Smooth muscle cell (in vitro differentiated cells): ENCODE data around the gene EGFR. TPM values are rescaled to one million over a fixed set of nuclear protein-coding genes. Genes with fewer than 3 reads are reported as not detected.

Experiments
- DNase-seq: peaks from one replicate; lab custom pipeline; 2025; ENCODE audit not compliant: unreplicated experiment; lab: John Stamatoyannopoulos, UW
- H2AFZ ChIP-seq: fragments of 200-600 bp; sonication (generic); 2 replicates; pipeline ENCODE4 v1.6.0; 2016; ENCODE audit warnings: antibody characterized with exemption, low read depth, mild to moderate bottlenecking
- H3F3A ChIP-seq: fragments of 200-600 bp; sonication (generic); 2 replicates; pipeline ENCODE4 v1.6.0; 2017; ENCODE audit warnings: antibody characterized with exemption, low read depth
- H3K27ac ChIP-seq: fragments of 200-600 bp; sonication (generic); 2 replicates; pipeline ENCODE4 v1.5.1; 2016; ENCODE audit warnings: low read depth, mild to moderate bottlenecking
- H3K27me3 ChIP-seq: fragments of 200-600 bp; sonication (generic); 2 replicates; pipeline ENCODE4 v1.6.1; 2016; ENCODE audit warnings: low read depth, mild to moderate bottlenecking
- H3K36me3 ChIP-seq: fragments of 200-600 bp; sonication (generic); 2 replicates; pipeline ENCODE4 v1.5.1; 2016; ENCODE audit warnings: low read depth
- H3K4me1 ChIP-seq: fragments of 200-600 bp; sonication (generic); 2 replicates; pipeline ENCODE4 v1.5.1; 2016; ENCODE audit warnings: low read depth
- H3K4me2 ChIP-seq: fragments of 200-600 bp; sonication (generic); 2 replicates; pipeline ENCODE4 v1.6.0; 2016; ENCODE audit warnings: mild to moderate bottlenecking
- H3K4me3 ChIP-seq: fragments of 200-600 bp; sonication (generic); 2 replicates; pipeline ENCODE4 v1.5.1; 2016; ENCODE audit warnings: mild to moderate bottlenecking
- H3K79me2 ChIP-seq: fragments of 200-600 bp; sonication (generic); 2 replicates; pipeline ENCODE4 v1.6.0; 2016; ENCODE audit warnings: low read depth, mild to moderate bottlenecking
- H3K9ac ChIP-seq: fragments of 200-600 bp; sonication (generic); 2 replicates; pipeline ENCODE4 v1.6.0; 2016; ENCODE audit warnings: low read depth
- H3K9me3 ChIP-seq: fragments of 200-600 bp; sonication (generic); replicated peaks from 2 replicates; pipeline ENCODE4 v1.5.1; 2016; ENCODE audit warnings: low read depth
- H4K20me1 ChIP-seq: fragments of 200-600 bp; sonication (generic); 2 replicates; pipeline ENCODE4 v1.6.0; 2016; ENCODE audit warnings: low read depth
- CTCF ChIP-seq: fragments of 200-600 bp; sonication (generic); IDR thresholded peaks from 2 replicates; pipeline ENCODE4 v1.5.1; 2017; ENCODE audit warnings: borderline replicate concordance, mild to moderate bottlenecking, antibody characterized with exemption; ENCODE audit not compliant: insufficient read depth, poor library complexity, severe bottlenecking
- WGBS: methylation state at CpG from one replicate; pipeline ENCODE4 v1.1.7; 2016; ENCODE audit warnings: low lambda C conversion rate; 5-methylcytosine and 5-hydroxymethylcytosine counted together
- polyA plus RNA-seq: library from polyadenylated mRNA; unstranded; fragments of >200 nt; fragmentation: Nextera tagmentation; extraction: Ambion mirVana; gene quantifications from 2 replicates; pipeline ENCODE4 v1.2.1, GENCODE V29; 2016
- total RNA-seq: library from RNA; depleted of rRNA; stranded (reverse); fragments of >200 nt; gene quantifications from 2 replicates; pipeline ENCODE4 v1.2.3, GENCODE V29; 2014

EGFR gene
- total and polyA plus RNA-seq, 2 experiments from 2014 or later: 9.0 to 31.1 TPM

- no peak overlapping the region for H3K27ac ChIP-seq
- no peak overlapping the region for H2AFZ ChIP-seq
- H3K79me2 ChIP-seq: no peaks in the 10 kb centered on the region
- peaks cover 6% of the 10 kb centered on the region for H3K9me3 ChIP-seq
- no peaks in the 10 kb centered on the region for H3K4me1 ChIP-seq
- WGBS: 98% methylated on average over 7 of the region's 7 CpGs
- no peaks in the 10 kb centered on the region for H4K20me1 ChIP-seq
- no peak for TF ChIP-seq CTCF
- no peaks in the 10 kb centered on the region for H3K27me3 ChIP-seq
- H3K36me3 ChIP-seq: no peaks in the 10 kb centered on the region
- H3K9ac ChIP-seq: no peak overlapping the region
- no peak overlapping the region for H3K4me2 ChIP-seq
- H3K4me3 ChIP-seq: no peak overlapping the region
- no peaks in the 10 kb centered on the region for H3F3A ChIP-seq
- no peak for DNase-seq
Measured at GRCh38 chr7:55233001-55233400, 214.2 kb downstream of the EGFR start.

- Histone ChIP-seq H3K36me3 (no peaks in the 10 kb centered on the region), H3F3A (no peaks in the 10 kb centered on the region), H3K4me1 (no peaks in the 10 kb centered on the region), H3K79me2 (no peaks in the 10 kb centered on the region), H3K4me2 (no peak overlapping the region), H3K9ac (no peak overlapping the region), H3K27me3 (no peaks in the 10 kb centered on the region), H3K4me3 (no peak overlapping the region), H4K20me1 (no peaks in the 10 kb centered on the region), H3K9me3 (peaks cover under 1% of the 10 kb centered on the region), H2AFZ (no peak overlapping the region), H3K27ac (no peak overlapping the region)
- no peak for DNase-seq
- 94% methylated on average over 11 of the region's 11 CpGs for WGBS
- no peak for TF ChIP-seq CTCF
Measured at GRCh38 chr7:55234408-55234807, 215.6 kb downstream of the EGFR start.

- no peaks in the 10 kb centered on the region for H3K9me3 ChIP-seq
- no peak overlapping the region for H3K27ac ChIP-seq
- H3F3A ChIP-seq: no peaks in the 10 kb centered on the region
- no peak overlapping the region for H3K4me3 ChIP-seq
- 98% methylated on average over 14 of the region's 14 CpGs for WGBS
- no peaks in the 10 kb centered on the region for H3K79me2 ChIP-seq
- H3K36me3 ChIP-seq: no peaks in the 10 kb centered on the region
- H3K9ac ChIP-seq: no peak overlapping the region
- no peak for DNase-seq
- H4K20me1 ChIP-seq: no peaks in the 10 kb centered on the region
- no peak overlapping the region for H3K4me2 ChIP-seq
- H3K27me3 ChIP-seq: no peaks in the 10 kb centered on the region
- no peak overlapping the region for H2AFZ ChIP-seq
- no peak for TF ChIP-seq CTCF
- H3K4me1 ChIP-seq: no peaks in the 10 kb centered on the region
Measured at GRCh38 chr7:55235115-55235514, 216.3 kb downstream of the EGFR start.

GRCh38 chr7:55235801-55236200 lies 217.0 kb downstream of the EGFR start:
- Histone ChIP-seq H4K20me1 (no peaks in the 10 kb centered on the region), H3K79me2 (no peaks in the 10 kb centered on the region), H2AFZ (no peak overlapping the region), H3K27me3 (no peaks in the 10 kb centered on the region), H3K36me3 (no peaks in the 10 kb centered on the region), H3K9me3 (no peaks in the 10 kb centered on the region), H3K4me2 (no peak overlapping the region), H3K9ac (no peak overlapping the region), H3K4me1 (no peaks in the 10 kb centered on the region), H3K4me3 (no peak overlapping the region), H3F3A (no peaks in the 10 kb centered on the region), H3K27ac (no peak overlapping the region)
- no peak for DNase-seq
- 92% methylated on average over 6 of the region's 6 CpGs for WGBS
- no peak for TF ChIP-seq CTCF
